Measurements from ENCODE around the gene KAT5.
"Not testable (repeated sequence)": the region's sequence is repeated elsewhere in the genome, so short reads cannot be mapped to it uniquely, and the experiment has no call there.

The KAT5 gene

DNA sequence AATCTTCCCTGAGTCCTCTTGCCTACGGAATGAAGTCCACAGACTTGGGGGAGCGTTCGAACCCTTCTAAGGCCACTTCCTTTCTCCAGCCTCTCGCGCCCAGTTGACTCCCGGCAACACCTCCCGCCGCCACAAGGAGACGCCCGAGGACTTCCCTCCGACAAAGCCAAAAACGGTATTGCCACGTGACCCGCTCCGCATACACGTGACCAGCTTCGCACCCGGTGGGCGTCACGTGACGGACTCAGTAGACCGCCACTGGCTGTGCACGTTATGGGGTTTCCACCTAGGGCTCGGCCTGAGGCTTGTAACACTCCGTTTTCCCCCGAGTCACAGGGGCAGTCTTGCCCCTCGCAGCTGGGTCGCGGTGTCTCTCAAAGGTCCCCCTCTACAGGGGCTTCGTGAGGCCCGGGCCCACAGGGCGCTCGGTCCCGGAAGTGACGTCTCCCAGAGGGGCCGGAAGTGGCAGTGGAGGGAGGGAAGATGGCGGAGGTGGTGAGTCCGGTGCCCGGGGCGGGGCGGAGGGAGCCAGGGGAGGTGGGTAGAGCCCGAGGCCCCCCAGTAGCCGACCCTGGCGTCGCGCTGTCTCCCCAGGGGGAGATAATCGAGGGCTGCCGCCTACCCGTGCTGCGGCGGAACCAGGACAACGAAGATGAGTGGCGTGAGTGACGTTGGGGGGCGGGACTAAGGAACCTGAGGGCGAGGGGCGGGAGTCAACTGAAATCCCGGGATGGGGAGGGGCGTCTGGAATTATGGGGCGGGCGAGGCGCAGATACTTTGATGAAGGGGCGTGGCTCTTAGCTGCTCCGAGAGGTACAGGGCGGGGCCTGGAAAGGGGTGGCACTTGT lies at the start of gene KAT5:
Gene KAT5, plus strand, starts transcription at position 468 of the 848 bp plus-strand sequence. Its CDS starts 16 bp downstream, at position 484.
- H3K9me3 Mint-ChIP-seq, result no peaks in the 10 kb centered on the region
- peaks cover 38% of the 10 kb centered on the region for H3K4me1 Mint-ChIP-seq
- peak within 1 kb of the TSS; percentile 98 for H3K27ac Mint-ChIP-seq
- H3K4me3 Mint-ChIP-seq, result peak within 1 kb of the TSS; percentile 87
- CTCF ChIA-PET, result interaction anchor here (0.6 to 4.3 kb wide), 38 partner anchors 9 to 424 kb away, joined by 3 to 33 read pairs (median 4); partner anchors contain the start of genes CCDC85B, FIBP, PCNX3 and RELA
- H3K27me3 Mint-ChIP-seq, result peaks cover 16% of the 10 kb centered on the region
- peak; percentile 99 for DNase-seq
- peaks cover 38% of the 10 kb centered on the region for H3K36me3 Mint-ChIP-seq

DNA sequence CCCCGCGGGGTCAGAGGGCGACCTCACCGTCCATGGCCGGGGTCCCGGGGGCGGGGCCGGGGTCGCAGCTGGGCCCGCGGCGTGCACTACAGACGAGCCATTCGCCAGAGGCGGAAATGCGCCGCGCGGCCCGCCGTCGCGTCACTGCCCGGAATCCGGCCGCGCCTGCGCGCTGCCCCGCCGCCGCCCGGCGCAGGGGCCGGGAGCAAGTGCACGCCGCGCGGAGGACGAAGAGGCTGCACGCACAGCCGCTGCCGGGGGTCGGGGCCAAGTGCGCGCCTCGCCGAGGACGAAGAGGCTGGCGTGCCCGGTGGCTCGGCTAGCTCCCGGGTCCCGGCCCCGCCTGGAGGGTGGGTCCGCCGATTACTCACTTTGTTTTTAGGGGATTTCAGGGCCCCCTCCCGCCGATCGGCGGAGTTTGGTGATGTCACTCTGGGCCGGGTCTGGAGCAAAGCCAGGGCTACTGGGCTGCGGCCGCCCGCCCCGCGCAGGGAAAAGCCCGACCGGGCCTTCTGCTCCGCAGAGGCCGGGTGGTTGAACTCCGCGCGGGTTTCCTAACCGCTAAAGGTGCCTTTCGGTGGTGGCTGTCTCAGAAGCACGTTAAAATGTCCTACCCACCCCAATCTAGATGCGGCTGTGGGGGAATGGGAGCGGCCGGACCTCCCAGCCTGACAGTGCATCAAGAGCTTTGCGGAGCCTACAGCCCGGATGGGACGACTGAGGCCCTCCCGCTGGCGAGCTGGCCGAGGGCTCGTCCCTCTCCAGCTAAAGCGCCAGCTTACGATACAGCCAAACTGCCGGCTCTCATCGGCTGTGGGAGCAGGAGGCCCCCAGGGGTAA lies 49.0 kb upstream of the KAT5 start, which contains the start of gene RELA:
Gene RELA, minus strand, starts transcription at position 118 of the 840 bp plus-strand sequence. Its CDS starts 84 bp downstream, at position 34.
- H3K9me3 Mint-ChIP-seq, result no peaks in the 10 kb centered on the region
- H3K36me3 Mint-ChIP-seq, result peaks cover 29% of the 10 kb centered on the region

DNA sequence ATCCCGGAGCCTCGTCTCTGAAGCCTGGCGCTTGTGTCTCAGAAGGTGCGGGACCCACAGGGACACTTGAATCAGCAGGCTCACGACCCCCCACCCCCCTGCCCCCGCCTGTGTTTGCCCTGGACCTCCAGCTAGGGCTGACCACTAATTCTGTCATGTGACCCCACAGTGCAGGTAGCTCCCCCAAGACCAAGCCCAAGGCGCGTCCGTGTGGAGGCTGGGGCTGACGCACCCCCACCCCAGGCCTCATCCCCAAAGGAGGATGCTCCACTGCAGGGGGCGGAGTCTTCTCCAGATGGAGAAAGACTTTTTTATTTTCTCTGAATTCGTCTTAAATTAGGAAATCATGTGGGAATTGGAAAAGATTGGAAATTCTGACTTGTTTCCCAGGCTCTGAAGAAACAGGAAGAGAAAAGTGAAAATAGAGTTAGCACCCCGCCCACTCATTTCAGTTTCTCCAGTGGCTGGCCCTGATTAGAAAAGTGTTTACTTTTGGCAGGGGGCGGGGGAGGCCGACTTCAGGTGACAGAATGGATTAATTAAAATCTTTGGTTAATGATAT lies 48.3 kb upstream of the KAT5 start:
- no peaks in the 10 kb centered on the region for H3K27me3 Mint-ChIP-seq
- H3K9me3 Mint-ChIP-seq, result no peaks in the 10 kb centered on the region
- DNase-seq, result peak; percentile 65

More for the DNA sequence above, 49.0 kb upstream of the KAT5 start, which contains the start of gene RELA:
- CTCF ChIA-PET, result interaction anchor here (0.7 to 1.6 kb wide), 5 partner anchors 9 to 117 kb away, joined by 3 to 5 read pairs (median 3); partner anchors contain the start of gene KAT5
- peak; percentile 91 for DNase-seq
- H3K27ac Mint-ChIP-seq, result peak within 1 kb of the TSS; percentile 92
- peak within 1 kb of the TSS; percentile 87 for H3K4me3 Mint-ChIP-seq
- H3K27me3 Mint-ChIP-seq, result no peaks in the 10 kb centered on the region
- H3K4me1 Mint-ChIP-seq, result peaks cover 41% of the 10 kb centered on the region

DNA sequence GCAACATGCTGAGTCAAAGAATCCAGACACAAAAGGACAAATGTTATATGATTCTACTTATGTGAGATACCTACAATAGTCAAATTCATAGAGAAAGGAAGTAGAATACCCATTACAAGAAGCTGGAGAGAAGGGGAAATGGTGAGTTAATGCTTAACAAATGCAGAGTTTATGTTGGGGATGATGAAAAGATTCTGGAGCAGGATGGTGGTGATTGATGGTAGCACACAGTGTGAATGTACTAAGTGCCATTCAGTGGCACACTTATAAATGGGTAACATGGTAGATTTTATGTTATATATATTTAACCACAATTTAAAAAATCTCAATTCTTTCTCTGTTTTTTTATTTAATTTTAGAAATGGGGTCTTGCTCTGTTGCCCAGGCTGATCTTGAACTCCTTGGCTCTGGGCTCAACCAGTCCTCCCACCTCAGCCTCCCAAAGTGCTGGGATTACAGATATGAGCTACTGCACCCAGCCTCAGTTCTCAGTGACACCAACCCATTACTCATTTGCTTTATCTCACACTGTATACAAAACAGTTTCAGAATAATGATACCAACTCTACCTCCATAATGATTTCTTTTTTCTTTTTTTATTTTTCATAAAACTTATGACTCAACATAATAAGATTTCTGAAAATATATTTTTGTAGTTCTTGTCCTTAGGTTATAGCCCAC lies 39.7 kb upstream of the KAT5 start:
- no peaks in the 10 kb centered on the region for H3K4me1 Mint-ChIP-seq
- no peaks in the 10 kb centered on the region for H3K36me3 Mint-ChIP-seq
- CTCF ChIA-PET, result interaction anchor here (1.1 to 1.2 kb wide), 2 partner anchors 13 to 97 kb away, joined by 3 to 5 read pairs; no protein-coding TSS in a partner anchor
- no peaks in the 10 kb centered on the region for H3K9me3 Mint-ChIP-seq
- H3K27me3 Mint-ChIP-seq, result peaks cover 4% of the 10 kb centered on the region
- no peak overlapping the region for H3K4me3 Mint-ChIP-seq
- no peak overlapping the region for H3K27ac Mint-ChIP-seq
- no peak for DNase-seq

More for the DNA sequence above, 48.3 kb upstream of the KAT5 start:
- H3K36me3 Mint-ChIP-seq, result peaks cover 25% of the 10 kb centered on the region
- peaks cover 41% of the 10 kb centered on the region for H3K4me1 Mint-ChIP-seq
- CTCF ChIA-PET, result interaction anchor here (0.6 to 1.6 kb wide), 5 partner anchors 10 to 116 kb away, joined by 3 to 5 read pairs (median 4); no protein-coding TSS in a partner anchor
- H3K27ac Mint-ChIP-seq, result peak overlapping the region; percentile 92
- H3K4me3 Mint-ChIP-seq, result peak overlapping the region; percentile 87

DNA sequence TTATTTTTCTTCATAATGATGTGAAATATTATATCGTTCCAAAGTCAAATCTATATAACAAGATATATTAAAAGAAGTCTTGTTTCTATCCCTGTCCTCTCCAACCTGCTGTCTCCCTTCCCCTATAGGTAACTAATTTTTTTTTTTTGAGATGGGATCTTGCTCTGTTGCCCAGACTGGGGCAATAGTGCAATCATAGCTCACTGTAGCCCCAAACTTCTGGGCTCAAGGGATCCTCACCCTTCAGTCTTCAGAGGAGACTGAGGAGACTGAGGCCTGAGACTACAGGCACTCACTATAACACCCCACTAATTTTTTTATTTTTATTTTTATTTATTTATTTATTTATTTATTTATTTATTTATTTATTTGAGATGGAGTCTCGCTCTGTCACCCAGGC lies 39.1 kb upstream of the KAT5 start:
- Mint-ChIP-seq H3K4me3 (no peak overlapping the region), H3K27me3 (peaks cover 4% of the 10 kb centered on the region), H3K9me3 (no peaks in the 10 kb centered on the region), H3K4me1 (no peaks in the 10 kb centered on the region), H3K27ac (no peak overlapping the region), H3K36me3 (no peaks in the 10 kb centered on the region)
- no peak for DNase-seq
- CTCF ChIA-PET, result interaction anchor here (1.1 to 1.2 kb wide), 2 partner anchors 13 to 97 kb away, joined by 3 to 5 read pairs; no protein-coding TSS in a partner anchor

DNA sequence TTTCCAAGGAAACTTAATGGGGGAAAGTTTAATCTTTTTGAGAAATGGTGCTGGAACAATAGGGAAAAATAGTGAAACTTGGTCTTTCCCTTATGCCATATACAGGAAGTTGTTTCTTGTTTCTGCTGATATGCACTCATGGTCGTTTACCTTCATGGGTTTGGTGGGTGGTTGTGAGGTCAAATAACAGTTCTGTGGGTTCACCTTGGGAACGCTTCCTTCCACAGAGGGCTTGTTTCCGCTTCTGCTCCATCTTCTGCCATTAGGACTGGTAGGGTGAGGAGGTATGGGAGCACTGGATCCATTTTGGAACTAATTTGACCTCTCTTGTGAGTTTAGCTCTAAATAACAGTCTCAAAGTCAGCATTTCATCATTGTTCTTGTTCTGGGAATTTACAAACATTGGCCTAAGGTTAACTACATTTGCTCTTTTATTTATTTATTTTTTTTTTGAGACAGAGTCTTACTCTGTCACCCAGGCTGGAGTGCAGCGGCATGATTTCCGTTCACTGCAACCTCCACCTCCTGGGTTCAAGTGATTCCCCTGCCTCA lies 31.8 kb upstream of the KAT5 start:
- Mint-ChIP-seq H3K36me3 (no peaks in the 10 kb centered on the region), H3K27me3 (peaks cover 4% of the 10 kb centered on the region), H3K27ac (no peak overlapping the region), H3K9me3 (no peaks in the 10 kb centered on the region), H3K4me3 (no peak overlapping the region), H3K4me1 (peaks cover 2% of the 10 kb centered on the region)
- CTCF ChIA-PET, result no interaction called here
- DNase-seq, result no peak

DNA sequence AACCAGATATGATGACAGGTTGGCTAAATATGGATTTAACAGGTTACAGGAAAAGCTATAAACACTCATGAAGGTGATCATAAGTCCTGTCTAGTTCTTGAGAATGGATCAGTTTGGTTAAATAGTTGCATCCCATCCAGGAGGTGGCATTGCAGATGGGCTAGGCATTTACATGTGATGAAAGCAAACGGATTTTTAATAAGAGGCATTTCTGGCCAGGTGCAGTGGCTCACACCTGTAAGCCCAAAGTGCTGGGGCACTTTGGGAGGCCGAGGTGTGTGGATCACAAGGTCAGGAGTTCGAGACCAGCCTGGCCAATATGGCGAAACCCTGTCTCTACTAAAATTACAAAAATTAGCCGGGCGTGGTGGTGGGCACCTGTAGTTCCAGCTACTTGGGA lies 28.6 kb upstream of the KAT5 start:
- H3K27me3 Mint-ChIP-seq, result peaks cover 11% of the 10 kb centered on the region
- CTCF ChIA-PET, H3K4me1 Mint-ChIP-seq, H3K36me3 Mint-ChIP-seq, H3K4me3 Mint-ChIP-seq, DNase-seq, H3K9me3 Mint-ChIP-seq, H3K27ac Mint-ChIP-seq: not testable (repeated sequence)

DNA sequence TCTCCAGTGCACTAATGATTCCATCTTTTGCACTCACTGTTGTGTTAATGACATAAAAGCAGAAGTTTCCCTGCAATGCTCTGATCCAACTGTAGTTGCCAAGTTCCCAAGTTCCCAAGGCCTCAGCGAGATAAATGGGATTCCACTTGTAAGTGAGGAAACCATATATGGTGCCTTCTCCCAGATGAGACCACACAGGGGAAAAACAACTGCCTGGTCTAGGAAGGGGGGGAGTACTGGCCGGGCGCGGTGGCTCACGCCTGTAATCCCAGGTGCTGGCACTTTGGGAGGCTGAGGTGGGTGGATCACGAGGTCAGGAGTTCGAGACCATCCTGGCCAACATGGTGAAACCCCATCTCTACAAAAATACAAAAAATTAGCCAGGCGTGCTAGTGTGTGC lies 26.1 kb upstream of the KAT5 start:
- H3K4me3 Mint-ChIP-seq, result no peak overlapping the region
- no peak for DNase-seq
- H3K27ac Mint-ChIP-seq, result no peak overlapping the region
- CTCF ChIA-PET, result no interaction called here
- H3K36me3 Mint-ChIP-seq, result no peaks in the 10 kb centered on the region
- peaks cover 15% of the 10 kb centered on the region for H3K27me3 Mint-ChIP-seq
- no peaks in the 10 kb centered on the region for H3K9me3 Mint-ChIP-seq
- H3K4me1 Mint-ChIP-seq, result no peaks in the 10 kb centered on the region

DNA sequence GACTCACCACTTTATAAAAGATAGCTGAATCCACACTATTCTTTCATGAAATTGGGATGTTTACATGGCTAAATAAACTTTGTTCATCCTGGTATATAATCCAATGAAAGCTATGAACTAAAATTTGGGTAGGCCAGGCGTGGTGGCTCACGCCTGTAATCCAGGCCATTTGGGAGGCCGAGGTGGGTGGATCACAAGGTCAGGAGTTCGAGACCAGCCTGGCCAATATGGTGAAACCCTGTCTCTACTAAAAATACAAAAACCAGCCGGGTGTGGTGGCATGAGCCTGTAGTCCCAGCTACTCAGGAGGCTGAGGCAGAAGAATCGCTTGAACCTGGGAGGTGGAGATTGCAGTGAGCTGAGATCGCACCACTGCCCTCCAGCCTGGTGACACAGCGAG lies 20.2 kb upstream of the KAT5 start:
- not testable (repeated sequence) for H3K27ac Mint-ChIP-seq, H3K4me3 Mint-ChIP-seq, H3K4me1 Mint-ChIP-seq, H3K9me3 Mint-ChIP-seq, H3K36me3 Mint-ChIP-seq, DNase-seq
- CTCF ChIA-PET, result interaction anchor here (0.6 to 0.7 kb wide), 2 partner anchors 20 to 28 kb away, joined by 3 to 4 read pairs; no protein-coding TSS in a partner anchor
- H3K27me3 Mint-ChIP-seq, result peaks cover 28% of the 10 kb centered on the region

DNA sequence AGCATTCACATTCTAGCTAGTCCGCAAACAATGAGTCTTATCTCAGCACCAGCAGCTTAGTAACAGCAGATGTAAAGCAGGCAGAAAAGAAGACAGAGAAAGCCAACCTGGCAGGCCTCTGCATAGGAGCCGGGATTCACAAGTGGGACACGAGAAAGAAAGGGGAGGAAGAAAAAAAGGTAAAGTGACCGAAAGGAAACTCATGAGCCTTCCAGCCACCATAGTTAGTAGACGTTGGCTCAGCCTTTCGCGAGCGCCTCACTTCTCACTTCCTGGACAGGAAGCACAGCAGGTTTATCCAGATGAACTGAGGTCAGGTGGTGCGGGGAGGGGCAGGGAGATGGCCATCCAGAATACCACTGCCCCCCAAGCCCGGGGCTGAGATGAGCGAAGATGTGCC lies 19.7 kb upstream of the KAT5 start:
- CTCF ChIA-PET, result interaction anchor here (0.6 to 0.7 kb wide), 2 partner anchors 19 to 28 kb away, joined by 3 to 4 read pairs; no protein-coding TSS in a partner anchor
- Mint-ChIP-seq H3K27ac (no peak overlapping the region), H3K27me3 (peaks cover 26% of the 10 kb centered on the region)

DNA sequence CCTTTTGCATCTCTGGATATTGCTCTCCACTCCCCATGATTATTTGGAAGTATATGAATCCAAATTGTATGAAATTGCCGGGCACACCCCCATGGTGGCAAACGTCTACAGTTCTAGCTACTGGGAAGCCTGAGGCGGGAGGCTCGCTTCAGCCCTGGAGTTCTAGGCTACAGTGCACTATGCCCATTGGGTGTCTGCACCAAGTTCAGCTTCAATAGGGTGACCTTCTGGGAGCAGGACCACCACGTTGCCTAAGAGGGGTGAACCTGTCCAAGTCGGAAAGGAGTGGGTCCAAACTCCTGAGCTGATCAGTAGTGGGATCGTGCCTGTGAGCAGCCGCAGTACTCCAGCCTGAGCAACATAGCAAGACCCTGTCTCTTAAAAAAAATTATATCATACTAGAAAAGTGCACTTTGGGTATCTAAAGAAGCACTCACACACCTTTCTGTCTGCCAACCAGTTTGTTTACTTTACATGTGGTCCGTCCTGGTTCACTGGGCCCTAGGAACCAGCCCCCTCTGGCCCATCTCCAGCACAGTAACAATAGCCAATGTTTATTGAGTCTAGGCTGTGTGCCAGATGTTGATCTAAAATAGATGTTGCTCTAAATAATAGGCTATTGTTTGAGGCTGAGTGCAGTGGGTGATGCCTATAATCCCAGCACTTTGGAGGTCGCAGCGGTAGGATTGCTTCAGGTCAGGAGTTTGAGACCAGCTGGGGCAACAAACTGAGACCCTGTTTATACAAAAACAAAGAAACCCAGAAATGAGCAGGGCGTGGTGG lies 16.4 kb upstream of the KAT5 start:
- CTCF ChIA-PET, result interaction anchor here (1.5 to 1.6 kb wide), 2 partner anchors 10 to 84 kb away, joined by 3 to 6 read pairs; no protein-coding TSS in a partner anchor
- peaks cover 2% of the 10 kb centered on the region for H3K4me1 Mint-ChIP-seq
- DNase-seq, result no peak
- H3K9me3 Mint-ChIP-seq, result no peaks in the 10 kb centered on the region
- no peak overlapping the region for H3K4me3 Mint-ChIP-seq
- peaks cover 56% of the 10 kb centered on the region for H3K27me3 Mint-ChIP-seq
- H3K36me3 Mint-ChIP-seq, result no peaks in the 10 kb centered on the region
- H3K27ac Mint-ChIP-seq, result no peak overlapping the region

More for the DNA sequence above, 19.7 kb upstream of the KAT5 start:
- Mint-ChIP-seq H3K9me3 (no peaks in the 10 kb centered on the region), H3K36me3 (no peaks in the 10 kb centered on the region), H3K4me1 (peaks cover 2% of the 10 kb centered on the region), H3K4me3 (no peak overlapping the region)
- no peak for DNase-seq

DNA sequence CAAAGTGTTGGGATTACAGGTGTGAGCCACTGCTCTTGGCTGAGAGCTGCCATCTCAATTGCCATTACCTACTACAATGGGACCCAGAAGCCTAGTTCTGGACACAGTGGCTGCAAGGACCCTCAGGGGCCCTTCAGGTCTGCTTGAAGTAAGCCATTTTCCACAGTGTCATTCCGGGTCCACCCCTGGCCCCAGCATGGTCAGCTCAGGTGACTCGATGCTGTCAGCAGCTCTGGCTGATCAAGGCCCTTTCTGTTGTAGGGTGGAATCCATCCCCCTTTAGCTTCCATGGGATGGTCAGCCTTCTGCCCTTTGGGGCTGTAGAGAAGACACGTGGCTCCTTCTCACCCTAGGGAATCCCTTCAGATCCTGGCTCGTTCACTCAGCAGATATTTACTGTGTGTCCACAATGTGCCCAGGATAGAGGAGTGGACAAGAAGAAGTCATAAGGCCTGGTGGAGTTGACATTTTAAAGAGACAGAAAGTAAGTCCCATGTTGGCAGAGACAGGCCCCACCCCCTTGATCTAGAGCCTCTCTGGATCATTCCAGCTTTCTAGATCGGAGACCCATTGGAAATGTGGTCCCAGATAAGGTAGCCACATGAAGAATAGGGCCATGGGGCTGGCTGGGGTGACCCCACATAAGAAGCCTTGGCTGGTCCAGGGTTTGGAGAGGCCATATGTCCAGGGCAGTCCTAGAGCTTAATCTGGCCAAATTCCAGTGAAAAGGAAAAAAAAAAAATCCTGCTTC lies 15.1 kb upstream of the KAT5 start:
- H3K27ac Mint-ChIP-seq, result no peak overlapping the region
- CTCF ChIA-PET, result interaction anchor here (1.5 kb wide), 1 partner anchor 10 kb away, joined by 3 read pairs; no protein-coding TSS in a partner anchor

More for the DNA sequence above, 15.1 kb upstream of the KAT5 start:
- no peaks in the 10 kb centered on the region for H3K9me3 Mint-ChIP-seq
- H3K27me3 Mint-ChIP-seq, result peaks cover 57% of the 10 kb centered on the region
- no peak overlapping the region for H3K4me3 Mint-ChIP-seq
- no peak for DNase-seq
- H3K36me3 Mint-ChIP-seq, result no peaks in the 10 kb centered on the region
- peaks cover 2% of the 10 kb centered on the region for H3K4me1 Mint-ChIP-seq
